Testis (tissue), 2 donors: ENCODE measurements around the gene TCF7L2.

ENCODE experiments used
- POLR2A ChIP-seq: fragments of 450-650 bp; IDR thresholded peaks from one replicate; pipeline ENCODE4 v1.6.1; 2017; ENCODE audit warnings: antibody characterized with exemption, mild to moderate bottlenecking, moderate library complexity
- TF ChIP-seq, protein P1 (sequence below), 3 experiments: fragments of 450-650 bp in 2 of 3; fragments of 200-600 bp in 1 of 3; sonication (generic) in 1 of 3; IDR thresholded peaks; one replicate each; pipeline ENCODE4 v1.5.1; 2016 to 2019; ENCODE audit warnings: antibody characterized with exemption in 3 of 3, mild to moderate bottlenecking in 2 of 3, moderate library complexity in 1 of 3

DNA sequence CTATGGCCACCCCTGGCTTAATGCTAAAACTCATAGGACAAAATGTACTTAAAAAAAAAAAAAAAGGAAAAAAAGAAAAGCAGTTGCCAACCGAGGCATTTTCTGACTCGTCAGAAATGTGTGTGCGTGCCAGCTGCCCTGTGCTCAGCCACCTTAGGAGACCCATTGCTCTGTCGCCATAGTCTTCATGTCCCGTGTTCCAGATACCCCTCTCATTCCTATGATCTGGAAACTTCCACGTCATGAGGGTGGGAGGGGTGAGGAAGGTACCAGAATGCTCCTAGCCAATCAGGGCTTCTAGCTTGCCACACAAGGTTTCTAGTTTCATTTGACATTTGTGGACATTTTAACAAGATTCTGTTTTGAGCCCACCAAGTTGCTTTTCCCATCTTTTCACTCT, 212.9 kb downstream of the TCF7L2 start:
- TF ChIP-seq, protein P1, sequence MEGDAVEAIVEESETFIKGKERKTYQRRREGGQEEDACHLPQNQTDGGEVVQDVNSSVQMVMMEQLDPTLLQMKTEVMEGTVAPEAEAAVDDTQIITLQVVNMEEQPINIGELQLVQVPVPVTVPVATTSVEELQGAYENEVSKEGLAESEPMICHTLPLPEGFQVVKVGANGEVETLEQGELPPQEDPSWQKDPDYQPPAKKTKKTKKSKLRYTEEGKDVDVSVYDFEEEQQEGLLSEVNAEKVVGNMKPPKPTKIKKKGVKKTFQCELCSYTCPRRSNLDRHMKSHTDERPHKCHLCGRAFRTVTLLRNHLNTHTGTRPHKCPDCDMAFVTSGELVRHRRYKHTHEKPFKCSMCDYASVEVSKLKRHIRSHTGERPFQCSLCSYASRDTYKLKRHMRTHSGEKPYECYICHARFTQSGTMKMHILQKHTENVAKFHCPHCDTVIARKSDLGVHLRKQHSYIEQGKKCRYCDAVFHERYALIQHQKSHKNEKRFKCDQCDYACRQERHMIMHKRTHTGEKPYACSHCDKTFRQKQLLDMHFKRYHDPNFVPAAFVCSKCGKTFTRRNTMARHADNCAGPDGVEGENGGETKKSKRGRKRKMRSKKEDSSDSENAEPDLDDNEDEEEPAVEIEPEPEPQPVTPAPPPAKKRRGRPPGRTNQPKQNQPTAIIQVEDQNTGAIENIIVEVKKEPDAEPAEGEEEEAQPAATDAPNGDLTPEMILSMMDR (IDR thresholded peaks at IDR 0.05), result no peak
- TF ChIP-seq POLR2A, result no peak
